H1 (cell line): ENCODE results near the gene EVC2. TPM values are rescaled to one million over a fixed set of nuclear protein-coding genes. Genes with fewer than 3 reads are reported as not detected.

Experiments used
- KDM1A ChIP-seq: fragments of 200-600, 300-600 bp; sonication (generic); IDR thresholded peaks from 2 replicates; pipeline ENCODE4 v1.7.1; 2016; ENCODE audit warnings: mild to moderate bottlenecking, low read length, borderline replicate concordance
- YY1 ChIP-seq: IDR thresholded peaks from 2 replicates; pipeline ENCODE4 v1.6.1; 2011; ENCODE audit warnings: low read depth, mild to moderate bottlenecking, low read length
- polyA plus RNA-seq, 7 experiments: library from polyadenylated mRNA; depleted of rRNA in 3 of 7; stranded (reverse) in 5 of 7; unstranded in 2 of 7; fragments of >200 nt in 5 of 7; fragments of 200-250 nt in 2 of 7; gene quantifications; 1 replicate in 5 of 7; 2 replicates in 1 of 7; 4 replicates in 1 of 7; pipeline versions ENCODE4 v1.2.1 to v1.2.3, GENCODE V29; 2011 to 2013; ENCODE audit warnings: missing spikeins in 2 of 7, mixed read lengths in 2 of 7
- total RNA-seq: library from RNA; stranded (reverse); fragmentation: NEBNext Ultra II Directional; extraction: Animal tissue kit (Norgen Biotek cat#: 25700); gene quantifications from 2 replicates; pipeline ENCODE4 v1.2.1, GENCODE V29; 2021

The EVC2 gene
- total and polyA plus RNA-seq, 2 of the 8 experiments (the other 6 are each of a cell fraction or from before 2014, with no cell fraction given) = 0.73 to 5.9 TPM

- TF ChIP-seq KDM1A (no peak), YY1 (no peak)
- TF ChIP-seq, all 59 proteins: peak for 0
These were observed 76.3 kb downstream of the EVC2 start (continued) for GRCh38 chr4:5632066-5632440.
